GM12873 (cell line): ENCODE measurements around the gene ELOVL1.

ENCODE experiments used
- TF ChIP-seq, protein P1 (sequence below): IDR thresholded peaks from 2 replicates; pipeline ENCODE4 v1.5.1; 2012; ENCODE audit warnings: low read depth, mild to moderate bottlenecking, moderate library complexity, low read length, control low read depth; ENCODE audit not compliant: insufficient read depth; ENCODE audit errors: missing control alignments

ELOVL1 gene

DNA sequence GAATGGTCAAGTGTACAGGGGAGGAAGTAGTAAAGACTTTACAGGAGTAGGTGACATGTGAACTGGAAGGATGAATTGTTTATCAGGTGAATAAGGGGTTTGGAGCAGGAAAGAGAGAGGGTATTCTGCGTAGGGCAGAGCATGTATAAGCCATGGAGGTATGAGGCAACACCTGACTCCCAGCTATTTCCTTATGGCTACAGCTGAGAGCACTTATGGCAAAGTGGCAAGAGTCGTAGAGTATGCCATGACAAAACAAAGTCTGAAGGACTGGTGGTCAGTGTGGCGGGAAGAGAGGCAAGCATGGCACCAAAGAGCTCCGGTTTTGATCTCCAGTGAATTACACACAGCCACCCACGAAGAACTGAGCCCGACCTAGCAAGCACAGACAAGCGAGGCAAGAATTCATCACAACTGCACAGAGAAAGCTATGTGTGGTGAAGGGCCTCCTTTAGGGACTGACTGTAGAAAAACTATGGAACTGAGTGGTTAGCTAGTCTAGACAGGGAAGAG lies 9.0 kb upstream of the ELOVL1 start:
- TF ChIP-seq, protein P1, sequence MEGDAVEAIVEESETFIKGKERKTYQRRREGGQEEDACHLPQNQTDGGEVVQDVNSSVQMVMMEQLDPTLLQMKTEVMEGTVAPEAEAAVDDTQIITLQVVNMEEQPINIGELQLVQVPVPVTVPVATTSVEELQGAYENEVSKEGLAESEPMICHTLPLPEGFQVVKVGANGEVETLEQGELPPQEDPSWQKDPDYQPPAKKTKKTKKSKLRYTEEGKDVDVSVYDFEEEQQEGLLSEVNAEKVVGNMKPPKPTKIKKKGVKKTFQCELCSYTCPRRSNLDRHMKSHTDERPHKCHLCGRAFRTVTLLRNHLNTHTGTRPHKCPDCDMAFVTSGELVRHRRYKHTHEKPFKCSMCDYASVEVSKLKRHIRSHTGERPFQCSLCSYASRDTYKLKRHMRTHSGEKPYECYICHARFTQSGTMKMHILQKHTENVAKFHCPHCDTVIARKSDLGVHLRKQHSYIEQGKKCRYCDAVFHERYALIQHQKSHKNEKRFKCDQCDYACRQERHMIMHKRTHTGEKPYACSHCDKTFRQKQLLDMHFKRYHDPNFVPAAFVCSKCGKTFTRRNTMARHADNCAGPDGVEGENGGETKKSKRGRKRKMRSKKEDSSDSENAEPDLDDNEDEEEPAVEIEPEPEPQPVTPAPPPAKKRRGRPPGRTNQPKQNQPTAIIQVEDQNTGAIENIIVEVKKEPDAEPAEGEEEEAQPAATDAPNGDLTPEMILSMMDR, result no peak

DNA sequence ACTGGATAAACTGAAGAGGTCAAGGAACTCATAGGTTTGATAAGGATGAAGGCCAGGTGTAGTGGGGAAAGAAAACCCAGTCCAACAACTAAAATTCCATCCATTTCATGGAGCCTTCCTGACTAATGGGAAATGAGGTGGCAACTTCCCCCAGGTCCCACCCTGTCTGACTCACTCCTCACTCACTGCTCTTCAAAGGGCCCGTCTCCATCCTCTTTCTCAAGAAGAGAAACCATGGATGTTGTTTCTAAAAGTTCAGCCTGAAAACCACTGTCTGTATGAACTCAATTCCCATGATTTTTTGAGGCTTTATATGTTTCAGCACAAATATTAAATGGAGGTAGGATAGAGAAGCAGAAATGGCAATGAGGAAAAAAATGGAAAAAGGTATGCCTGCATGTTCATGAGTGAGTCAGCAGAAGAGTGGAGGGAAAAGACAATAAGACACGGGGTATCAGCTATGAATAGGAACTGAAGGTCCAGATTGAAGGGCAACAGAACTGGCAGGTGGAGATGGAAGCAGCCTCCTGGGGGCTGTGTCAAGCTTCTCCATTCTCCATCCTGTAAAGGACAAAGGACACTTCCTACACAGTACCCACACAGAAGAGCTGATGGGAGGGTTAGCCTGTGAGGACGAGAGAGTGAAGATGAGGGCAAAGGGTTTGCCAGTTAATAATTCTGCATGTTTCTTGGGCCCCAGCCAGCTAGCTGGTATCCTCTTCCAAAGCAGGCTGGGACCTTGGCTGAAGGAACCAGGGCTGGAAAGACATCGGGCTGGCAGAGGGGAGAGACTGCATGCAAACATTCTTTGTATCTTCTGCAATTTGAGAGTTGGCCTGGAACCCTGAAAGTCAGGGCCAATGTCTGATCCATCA lies 5.5 kb upstream of the ELOVL1 start:
- TF ChIP-seq, protein P1, result no peak

DNA sequence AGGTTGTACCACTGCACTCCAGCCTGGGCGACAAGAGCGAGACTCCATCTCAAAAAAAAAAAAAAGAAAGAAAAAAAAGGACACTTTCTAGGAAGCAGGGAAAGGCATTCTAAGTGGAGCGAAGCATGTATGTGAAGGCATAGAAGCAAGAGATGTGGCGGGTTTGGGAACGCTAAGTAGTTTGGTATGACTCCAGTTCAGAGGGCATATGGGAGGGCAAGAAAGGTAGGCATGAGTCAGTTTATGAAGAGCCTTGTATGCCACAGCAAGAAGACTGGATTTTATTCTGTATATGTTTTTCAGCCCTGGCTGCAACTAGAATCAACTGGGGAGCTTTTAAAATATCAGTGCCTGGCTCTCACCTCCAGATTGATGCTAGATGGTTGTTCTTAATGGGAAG lies 4.4 kb upstream of the ELOVL1 start:
- TF ChIP-seq, protein P1, result no peak

DNA sequence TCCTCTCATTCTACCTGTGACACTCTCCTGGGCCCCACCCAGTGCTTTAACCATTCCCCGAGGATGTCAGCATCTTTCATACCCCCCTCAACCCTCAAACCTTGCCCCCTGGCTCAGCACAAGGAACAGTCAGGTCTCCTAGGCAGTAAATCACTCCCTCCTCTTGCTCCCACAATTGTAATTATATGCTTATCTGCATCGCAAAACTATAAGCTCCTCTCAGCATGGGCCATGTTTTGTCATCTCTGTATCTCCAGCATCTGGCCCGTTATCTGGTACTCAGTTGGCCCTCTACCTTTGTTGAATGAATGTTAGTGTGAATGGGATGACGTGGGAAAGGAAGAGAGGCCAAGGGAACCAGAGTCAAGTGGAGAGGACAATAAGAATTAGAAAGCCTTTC lies 2.8 kb upstream of the ELOVL1 start:
- TF ChIP-seq, protein P1, result no peak

DNA sequence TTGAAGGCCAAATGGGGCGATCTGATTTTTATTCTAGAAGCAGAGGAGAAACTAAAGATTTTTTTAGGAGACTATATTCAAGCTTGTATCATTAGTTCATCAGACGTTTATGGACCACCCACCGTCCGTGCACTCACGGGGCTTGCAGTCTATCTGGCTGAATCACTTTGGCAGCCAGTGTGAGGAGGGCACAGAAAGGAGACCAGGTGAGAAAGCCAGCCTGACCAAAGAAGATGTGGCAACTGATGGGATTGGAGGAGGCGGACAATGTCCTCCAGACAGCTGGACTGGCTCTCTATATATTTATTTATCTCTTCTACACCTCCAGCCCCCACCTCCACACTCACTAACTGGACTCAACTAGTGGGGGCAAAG lies 822 bp upstream of the ELOVL1 start:
- TF ChIP-seq, protein P1, result no peak

DNA sequence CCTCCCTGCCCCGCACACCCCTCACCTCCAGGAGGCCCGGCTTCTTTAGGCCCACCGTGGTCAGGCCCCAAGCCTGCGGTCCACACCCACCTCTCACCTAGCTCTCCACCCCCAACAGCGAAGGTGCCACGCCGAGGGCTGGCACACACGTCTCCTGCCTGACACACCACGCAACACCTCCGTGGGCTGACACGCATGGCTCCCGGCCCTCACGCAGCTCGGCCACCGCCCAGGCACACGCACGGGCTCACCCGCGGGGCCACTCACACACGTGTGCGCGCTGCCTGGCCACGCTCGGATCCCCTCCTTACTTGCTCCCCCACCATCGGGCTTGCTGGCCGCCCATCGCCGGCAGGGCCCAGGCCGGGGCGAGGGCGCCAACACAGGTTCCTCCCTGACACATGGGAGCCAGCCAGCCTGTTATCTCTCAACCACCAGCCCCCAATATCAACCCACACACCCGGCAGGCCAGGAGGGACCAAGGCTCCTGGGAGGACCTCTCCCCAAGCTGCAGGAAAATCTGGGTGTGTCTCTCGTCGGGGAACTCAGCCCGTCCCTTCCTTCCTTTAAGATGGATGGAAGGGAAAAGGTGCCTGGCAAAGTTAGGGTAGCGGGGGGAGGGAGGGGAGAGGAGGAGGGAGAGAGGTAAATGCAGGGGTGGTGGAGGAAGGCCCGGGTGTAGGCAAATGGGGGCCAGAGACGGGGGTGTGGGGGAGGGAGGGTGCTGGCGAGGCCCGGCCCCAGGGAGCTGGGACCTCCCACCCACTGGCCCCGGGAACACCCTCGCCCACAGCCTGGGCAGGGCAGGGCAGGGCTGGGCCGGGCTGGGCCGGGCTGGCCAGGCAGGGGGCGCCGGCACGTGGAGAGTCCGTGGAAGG lies 546 bp downstream of the ELOVL1 start:
- TF ChIP-seq, protein P1, result no peak

DNA sequence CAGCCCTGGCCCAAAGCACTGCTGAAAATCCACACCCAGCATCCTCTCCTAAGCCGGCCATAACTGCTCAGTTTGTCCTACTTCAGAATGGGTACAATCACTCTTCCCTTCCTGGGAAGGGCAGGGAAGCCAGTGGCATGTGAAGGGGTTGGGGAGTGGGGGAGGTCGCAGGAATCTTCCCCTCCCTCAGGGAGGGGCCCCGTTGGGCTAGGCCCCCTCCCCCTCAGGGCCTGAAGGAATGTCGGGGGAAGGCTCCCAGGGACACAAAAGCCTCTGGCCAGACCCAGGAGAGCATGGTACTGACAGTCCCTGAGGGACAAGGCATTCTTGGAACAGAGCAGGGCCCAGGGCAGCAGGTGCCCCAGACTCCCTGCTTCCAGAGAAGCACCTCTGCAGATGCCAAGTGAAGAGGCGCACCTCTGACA lies 1.2 kb downstream of the ELOVL1 start:
- TF ChIP-seq, protein P1, result no peak
